Suppressor macrophage treated with lipopolysaccharide for 1 hour (primary cell): ENCODE results near the gene IPPK.

Experiments
- DNase-seq, 3 donors: peaks; one replicate each; pipeline ENCODE4 v3.0.0-alpha.2; 2020 to 2022

IPPK gene

GRCh38 chr9:92655896-92656536 lies 13.9 kb downstream of the IPPK start:
- no peak for DNase-seq

- DNase-seq = no peak
Measured at GRCh38 chr9:92655366-92655765, 14.6 kb downstream of the IPPK start.

GRCh38 chr9:92654481-92655301 lies 15.2 kb downstream of the IPPK start:
- no peak for DNase-seq

- no peak for DNase-seq
Measured at GRCh38 chr9:92652461-92652860, 17.5 kb downstream of the IPPK start.

- DNase-seq = peak in 1 of 3 donors; percentile 19
Measured at GRCh38 chr9:92650839-92651621, 18.9 kb downstream of the IPPK start.

GRCh38 chr9:92650296-92650695 lies 19.6 kb downstream of the IPPK start:
- no peak for DNase-seq

- no peak for DNase-seq
Measured at GRCh38 chr9:92649007-92649406, 20.9 kb downstream of the IPPK start.

- DNase-seq = peak in 1 of 3 donors; percentile 17
Measured at GRCh38 chr9:92648474-92648971, 21.4 kb downstream of the IPPK start.

- DNase-seq = no peak
Measured at GRCh38 chr9:92647671-92648473, 22.1 kb downstream of the IPPK start.

GRCh38 chr9:92645041-92645440 lies 24.9 kb downstream of the IPPK start:
- no peak for DNase-seq

GRCh38 chr9:92644278-92644677 lies 25.7 kb downstream of the IPPK start:
- DNase-seq = no peak

GRCh38 chr9:92642564-92642963 lies 27.4 kb downstream of the IPPK start:
- no peak for DNase-seq

- no peak for DNase-seq
Measured at GRCh38 chr9:92642041-92642451, 27.9 kb downstream of the IPPK start.

- DNase-seq = no peak
Measured at GRCh38 chr9:92641092-92641809, 28.7 kb downstream of the IPPK start.

GRCh38 chr9:92640398-92641091 lies 29.4 kb downstream of the IPPK start:
- no peak for DNase-seq

- DNase-seq = no peak
Measured at GRCh38 chr9:92639791-92640271, 30.1 kb downstream of the IPPK start.

- no peak for DNase-seq
Measured at GRCh38 chr9:92639124-92639523, 30.8 kb downstream of the IPPK start.

- DNase-seq = no peak
Measured at GRCh38 chr9:92638621-92639101, 31.3 kb downstream of the IPPK start.

- DNase-seq = no peak
Measured at GRCh38 chr9:92637886-92638620, 31.9 kb downstream of the IPPK start.

- no peak for DNase-seq
Measured at GRCh38 chr9:92637326-92637725, 32.6 kb downstream of the IPPK start.
